ENCODE measurements around the gene ZBTB5. TPM values are rescaled to one million over a fixed set of nuclear protein-coding genes. Genes with fewer than 3 reads are reported as not detected.

Gene ZBTB5
- total and polyA plus RNA-seq, 2 of the 13 experiments (the other 11 are each of a cell fraction or from before 2014, with no cell fraction given): 12.5 to 20.5 TPM

- no peak for TF ChIP-seq ZNF713 (CRISPR knock-in tag; IDR thresholded peaks at IDR 0.05)
- 0 out of 2 replicates have a peak, but pooled peaks have one; percentile 34 for TF ChIP-seq ERF (CRISPR knock-in tag; IDR thresholded peaks at IDR 0.05)
- TF ChIP-seq NCOR1 (IDR thresholded peaks at IDR 0.05; ENCODE audit: borderline replicate concordance, low read length): peak; percentile 29; the same call in 1 of the 2 replicates
- TF ChIP-seq KDM2A (CRISPR knock-in tag; IDR thresholded peaks at IDR 0.05; ENCODE audit: borderline replicate concordance, low read depth): peak; percentile 2; the same call in 1 of the 2 replicates
- no peak for TF ChIP-seq ZNF33A (CRISPR knock-in tag; IDR thresholded peaks at IDR 0.05; ENCODE audit: borderline replicate concordance)
- TF ChIP-seq ZBTB14 (CRISPR knock-in tag; IDR thresholded peaks at IDR 0.05): no peak
- 0 out of 2 replicates have a peak, but pooled peaks have one; percentile 68 for TF ChIP-seq E2F1 (CRISPR knock-in tag; IDR thresholded peaks at IDR 0.05)
- TF ChIP-seq, protein P1, sequence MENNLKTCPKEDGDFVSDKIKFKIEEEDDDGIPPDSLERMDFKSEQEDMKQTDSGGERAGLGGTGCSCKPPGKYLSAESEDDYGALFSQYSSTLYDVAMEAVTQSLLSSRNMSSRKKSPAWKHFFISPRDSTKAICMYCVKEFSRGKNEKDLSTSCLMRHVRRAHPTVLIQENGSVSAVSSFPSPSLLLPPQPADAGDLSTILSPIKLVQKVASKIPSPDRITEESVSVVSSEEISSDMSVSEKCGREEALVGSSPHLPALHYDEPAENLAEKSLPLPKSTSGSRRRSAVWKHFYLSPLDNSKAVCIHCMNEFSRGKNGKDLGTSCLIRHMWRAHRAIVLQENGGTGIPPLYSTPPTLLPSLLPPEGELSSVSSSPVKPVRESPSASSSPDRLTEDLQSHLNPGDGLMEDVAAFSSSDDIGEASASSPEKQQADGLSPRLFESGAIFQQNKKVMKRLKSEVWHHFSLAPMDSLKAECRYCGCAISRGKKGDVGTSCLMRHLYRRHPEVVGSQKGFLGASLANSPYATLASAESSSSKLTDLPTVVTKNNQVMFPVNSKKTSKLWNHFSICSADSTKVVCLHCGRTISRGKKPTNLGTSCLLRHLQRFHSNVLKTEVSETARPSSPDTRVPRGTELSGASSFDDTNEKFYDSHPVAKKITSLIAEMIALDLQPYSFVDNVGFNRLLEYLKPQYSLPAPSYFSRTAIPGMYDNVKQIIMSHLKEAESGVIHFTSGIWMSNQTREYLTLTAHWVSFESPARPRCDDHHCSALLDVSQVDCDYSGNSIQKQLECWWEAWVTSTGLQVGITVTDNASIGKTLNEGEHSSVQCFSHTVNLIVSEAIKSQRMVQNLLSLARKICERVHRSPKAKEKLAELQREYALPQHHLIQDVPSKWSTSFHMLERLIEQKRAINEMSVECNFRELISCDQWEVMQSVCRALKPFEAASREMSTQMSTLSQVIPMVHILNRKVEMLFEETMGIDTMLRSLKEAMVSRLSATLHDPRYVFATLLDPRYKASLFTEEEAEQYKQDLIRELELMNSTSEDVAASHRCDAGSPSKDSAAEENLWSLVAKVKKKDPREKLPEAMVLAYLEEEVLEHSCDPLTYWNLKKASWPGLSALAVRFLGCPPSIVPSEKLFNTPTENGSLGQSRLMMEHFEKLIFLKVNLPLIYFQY (CRISPR knock-in tag; IDR thresholded peaks at IDR 0.05; ENCODE audit: borderline replicate concordance): no peak
- 0 out of 2 replicates have a peak, but pooled peaks have one; percentile 7 for TF ChIP-seq SOX5 (CRISPR knock-in tag; IDR thresholded peaks at IDR 0.05; ENCODE audit: borderline replicate concordance)
- TF ChIP-seq GMEB2 (CRISPR knock-in tag; IDR thresholded peaks at IDR 0.05; ENCODE audit: low read depth): no peak
- TF ChIP-seq ZNF235 (CRISPR knock-in tag; IDR thresholded peaks at IDR 0.05; ENCODE audit: borderline replicate concordance): no peak
- TF ChIP-seq, protein P2, sequence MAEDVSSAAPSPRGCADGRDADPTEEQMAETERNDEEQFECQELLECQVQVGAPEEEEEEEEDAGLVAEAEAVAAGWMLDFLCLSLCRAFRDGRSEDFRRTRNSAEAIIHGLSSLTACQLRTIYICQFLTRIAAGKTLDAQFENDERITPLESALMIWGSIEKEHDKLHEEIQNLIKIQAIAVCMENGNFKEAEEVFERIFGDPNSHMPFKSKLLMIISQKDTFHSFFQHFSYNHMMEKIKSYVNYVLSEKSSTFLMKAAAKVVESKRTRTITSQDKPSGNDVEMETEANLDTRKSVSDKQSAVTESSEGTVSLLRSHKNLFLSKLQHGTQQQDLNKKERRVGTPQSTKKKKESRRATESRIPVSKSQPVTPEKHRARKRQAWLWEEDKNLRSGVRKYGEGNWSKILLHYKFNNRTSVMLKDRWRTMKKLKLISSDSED (CRISPR knock-in tag; IDR thresholded peaks at IDR 0.05): no peak
- peak; percentile 93 for TF ChIP-seq SRF (IDR thresholded peaks at IDR 0.05; ENCODE audit: low read depth, low read length)
- TF ChIP-seq ZNF251 (CRISPR knock-in tag; IDR thresholded peaks at IDR 0.05): no peak
- TF ChIP-seq, protein P3, sequence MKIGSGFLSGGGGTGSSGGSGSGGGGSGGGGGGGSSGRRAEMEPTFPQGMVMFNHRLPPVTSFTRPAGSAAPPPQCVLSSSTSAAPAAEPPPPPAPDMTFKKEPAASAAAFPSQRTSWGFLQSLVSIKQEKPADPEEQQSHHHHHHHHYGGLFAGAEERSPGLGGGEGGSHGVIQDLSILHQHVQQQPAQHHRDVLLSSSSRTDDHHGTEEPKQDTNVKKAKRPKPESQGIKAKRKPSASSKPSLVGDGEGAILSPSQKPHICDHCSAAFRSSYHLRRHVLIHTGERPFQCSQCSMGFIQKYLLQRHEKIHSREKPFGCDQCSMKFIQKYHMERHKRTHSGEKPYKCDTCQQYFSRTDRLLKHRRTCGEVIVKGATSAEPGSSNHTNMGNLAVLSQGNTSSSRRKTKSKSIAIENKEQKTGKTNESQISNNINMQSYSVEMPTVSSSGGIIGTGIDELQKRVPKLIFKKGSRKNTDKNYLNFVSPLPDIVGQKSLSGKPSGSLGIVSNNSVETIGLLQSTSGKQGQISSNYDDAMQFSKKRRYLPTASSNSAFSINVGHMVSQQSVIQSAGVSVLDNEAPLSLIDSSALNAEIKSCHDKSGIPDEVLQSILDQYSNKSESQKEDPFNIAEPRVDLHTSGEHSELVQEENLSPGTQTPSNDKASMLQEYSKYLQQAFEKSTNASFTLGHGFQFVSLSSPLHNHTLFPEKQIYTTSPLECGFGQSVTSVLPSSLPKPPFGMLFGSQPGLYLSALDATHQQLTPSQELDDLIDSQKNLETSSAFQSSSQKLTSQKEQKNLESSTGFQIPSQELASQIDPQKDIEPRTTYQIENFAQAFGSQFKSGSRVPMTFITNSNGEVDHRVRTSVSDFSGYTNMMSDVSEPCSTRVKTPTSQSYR (CRISPR knock-in tag; IDR thresholded peaks at IDR 0.05; ENCODE audit: borderline replicate concordance): no peak
Observed at GRCh38 chr9:37465249-37466036, at the start of gene ZBTB5 (continued).

All from HepG2 (cell line).